GM21723 (cell line): ENCODE data around the gene ABCC1.
"Not testable (repeated sequence)": the region's sequence is repeated elsewhere in the genome, so short reads cannot be mapped to it uniquely, and the experiment has no call there.

Experiments
- ATAC-seq: cut with Tn5 transposase; IDR thresholded peaks from one replicate; pipeline ENCODE4 v1.9.1; 2021; ENCODE audit warnings: mild to moderate bottlenecking, moderate library complexity; ENCODE audit not compliant: unreplicated experiment

ABCC1 gene

DNA sequence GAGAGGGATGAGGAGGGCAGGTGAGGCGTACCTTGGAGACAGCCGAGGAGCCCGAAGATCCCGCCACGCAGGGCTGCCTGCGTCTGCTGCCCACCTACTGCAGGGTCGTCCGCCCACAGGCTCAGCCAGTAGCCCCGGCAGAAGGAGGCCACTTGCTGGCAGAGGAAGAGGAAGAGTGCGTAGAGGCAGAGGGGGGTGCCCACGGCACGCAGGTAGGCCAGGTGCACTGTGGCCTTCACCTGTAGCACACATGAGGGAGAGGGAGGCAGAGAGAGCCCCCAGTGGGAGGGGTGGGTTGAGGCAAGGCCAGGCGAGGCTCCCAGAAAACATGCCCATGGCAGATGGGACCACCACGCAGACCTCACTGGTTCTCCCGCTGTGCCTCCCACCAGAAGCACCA, 220.2 kb downstream of the ABCC1 start:
- ATAC-seq = no peak

DNA sequence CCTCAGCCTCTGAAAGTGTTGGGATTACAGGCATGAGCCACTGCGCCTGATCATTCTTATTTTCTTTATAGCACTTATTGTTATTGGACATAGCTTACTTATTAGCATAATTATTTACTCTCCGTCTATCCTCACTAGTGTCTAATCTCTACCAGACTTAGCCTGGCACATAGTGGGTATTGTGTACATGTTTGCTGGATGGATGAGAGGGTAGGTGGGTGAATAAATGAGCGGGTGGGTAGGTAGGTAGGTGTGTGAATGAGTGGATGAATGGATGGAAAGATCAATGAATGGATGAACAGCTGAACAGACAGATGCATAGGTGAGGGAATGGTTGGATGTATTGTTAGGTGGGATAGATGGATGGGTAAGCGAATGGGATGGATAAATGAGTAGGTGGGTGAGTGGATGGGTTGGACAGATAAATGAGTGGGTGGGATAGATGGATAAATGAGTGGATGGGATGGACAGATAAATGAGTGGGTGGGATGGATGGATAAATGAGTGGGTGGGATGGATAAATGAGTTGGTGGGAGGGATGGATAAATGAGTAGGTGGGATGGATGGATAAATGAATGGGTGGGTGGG, 222.0 kb downstream of the ABCC1 start:
- no peak for ATAC-seq

DNA sequence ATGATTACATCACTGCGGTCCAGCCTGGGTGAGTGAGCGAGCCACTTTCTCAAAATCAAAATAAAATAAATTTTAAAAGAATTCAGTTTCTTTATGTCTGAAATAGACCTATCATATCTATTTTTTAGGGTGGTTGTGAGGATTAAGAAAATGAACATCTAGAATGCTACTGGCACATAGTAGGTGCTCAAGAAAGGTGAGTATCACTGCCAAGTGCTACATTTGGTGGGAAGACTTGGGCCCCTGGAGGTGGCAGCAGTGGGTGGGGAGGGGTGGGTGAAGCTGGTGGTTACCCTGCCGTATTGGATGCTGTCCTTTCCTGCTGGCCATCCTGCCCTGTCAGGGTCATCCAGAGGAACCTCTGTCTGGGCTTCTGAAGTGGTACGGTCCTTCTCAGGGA, 223.6 kb downstream of the ABCC1 start:
- ATAC-seq = no peak

DNA sequence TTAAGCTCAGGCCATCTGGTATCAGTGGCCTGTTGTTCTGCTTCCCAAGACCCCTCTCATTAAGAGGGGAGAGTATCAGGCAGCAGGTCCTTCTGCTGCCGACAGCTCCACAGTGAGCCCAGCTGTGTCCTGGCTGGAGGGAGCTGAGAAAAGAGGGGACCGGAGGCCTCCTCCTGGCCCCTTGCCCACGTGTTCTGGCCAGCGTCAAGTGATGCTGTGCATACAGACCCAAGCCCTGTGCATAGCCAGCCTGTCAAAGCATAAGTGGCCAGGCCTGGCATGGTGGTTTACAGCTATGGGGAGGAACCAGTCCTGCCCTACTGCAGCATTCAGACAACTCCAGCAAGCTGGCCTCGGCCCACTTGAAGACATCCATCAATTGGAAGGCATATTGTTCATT, 225.9 kb downstream of the ABCC1 start:
- no peak for ATAC-seq

DNA sequence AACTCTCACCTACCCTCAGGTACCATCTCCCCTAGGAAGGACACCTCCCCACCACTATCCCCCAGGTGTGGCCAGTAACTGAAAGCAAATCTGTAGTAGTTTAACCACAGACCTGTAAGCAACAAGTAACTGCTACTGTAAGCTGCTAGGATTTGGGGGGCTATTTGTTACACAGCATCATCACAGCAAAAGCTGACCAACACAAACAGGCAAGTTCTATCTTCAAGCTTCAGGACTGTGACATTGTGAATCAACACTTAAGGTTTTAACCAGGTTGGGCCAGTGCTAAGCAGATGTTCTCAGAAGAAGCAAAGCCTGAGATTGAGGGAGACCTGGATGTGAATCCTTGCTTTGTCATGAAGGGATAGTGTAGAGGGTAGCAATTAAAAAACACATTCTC, 226.9 kb downstream of the ABCC1 start:
- ATAC-seq = no peak

DNA sequence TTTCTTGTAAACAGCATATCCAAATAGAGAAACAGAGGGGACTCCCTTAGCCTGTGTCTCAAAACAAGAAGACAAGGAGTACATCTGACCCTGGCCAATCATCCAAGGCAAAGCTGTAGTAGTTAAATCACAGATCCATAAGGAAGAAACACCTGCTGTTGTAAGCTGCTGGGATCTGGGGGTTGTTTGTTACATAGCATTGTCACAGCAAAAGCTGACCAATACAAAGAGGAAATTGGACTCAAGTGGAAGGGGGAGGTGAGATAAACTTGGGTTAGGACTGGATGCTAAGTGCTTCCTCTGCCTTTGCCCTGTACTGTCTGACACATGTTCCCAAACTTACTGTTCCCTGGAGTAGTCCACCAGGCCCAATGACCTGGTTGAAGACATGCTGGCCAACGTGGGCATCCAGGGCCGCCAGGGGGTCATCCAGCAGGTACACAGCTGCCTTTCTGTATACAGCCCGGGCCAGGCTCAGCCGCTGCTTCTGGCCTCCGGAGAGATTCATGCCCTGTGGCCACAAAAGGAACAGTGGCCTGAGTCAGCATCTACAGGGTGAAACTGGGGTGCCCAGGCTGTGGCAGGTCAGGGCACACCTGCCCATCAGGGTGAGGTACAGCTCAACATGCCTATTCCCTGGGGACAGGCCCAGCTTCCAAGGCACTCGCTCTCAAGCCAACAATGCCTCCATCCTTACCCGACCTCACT, 229.2 kb downstream of the ABCC1 start:
- no peak for ATAC-seq

DNA sequence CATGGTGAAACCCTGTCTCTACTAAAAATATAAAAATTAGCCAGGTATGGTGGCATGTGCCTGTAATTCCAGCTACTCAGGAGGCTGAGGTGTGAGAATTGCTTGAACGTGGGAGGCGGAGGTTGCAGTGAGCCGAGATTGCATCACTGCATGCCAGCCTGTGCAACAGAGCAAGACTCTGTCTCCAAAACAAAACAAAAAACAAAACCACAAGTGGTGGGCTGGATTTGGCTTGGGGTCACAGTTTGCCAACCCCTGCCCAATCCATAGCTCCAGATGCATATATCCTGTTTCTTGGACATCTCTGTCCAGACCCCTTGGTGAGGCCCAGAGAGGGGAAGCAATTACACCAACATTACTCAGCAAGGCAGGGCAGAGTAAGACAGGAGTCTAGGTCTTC, 232.3 kb downstream of the ABCC1 start:
- not testable (repeated sequence) for ATAC-seq

DNA sequence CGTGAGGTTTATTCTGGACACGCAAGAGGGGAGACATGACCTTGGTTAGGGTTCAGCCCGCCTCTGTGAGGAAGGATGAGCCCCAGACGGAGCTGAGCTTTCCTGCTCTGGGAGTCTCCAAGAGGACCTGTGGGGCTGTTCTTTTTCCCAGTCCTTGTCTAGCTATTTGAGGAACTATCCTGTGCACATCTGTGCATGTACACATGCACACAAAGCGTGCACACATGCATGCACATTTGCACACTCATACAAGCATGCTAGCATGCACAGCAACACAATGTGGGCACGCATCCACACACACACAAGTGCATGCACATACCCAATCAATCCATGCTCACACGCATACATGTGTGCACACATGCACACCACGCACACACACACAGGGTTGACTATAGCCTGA, 233.5 kb downstream of the ABCC1 start:
- no peak for ATAC-seq

DNA sequence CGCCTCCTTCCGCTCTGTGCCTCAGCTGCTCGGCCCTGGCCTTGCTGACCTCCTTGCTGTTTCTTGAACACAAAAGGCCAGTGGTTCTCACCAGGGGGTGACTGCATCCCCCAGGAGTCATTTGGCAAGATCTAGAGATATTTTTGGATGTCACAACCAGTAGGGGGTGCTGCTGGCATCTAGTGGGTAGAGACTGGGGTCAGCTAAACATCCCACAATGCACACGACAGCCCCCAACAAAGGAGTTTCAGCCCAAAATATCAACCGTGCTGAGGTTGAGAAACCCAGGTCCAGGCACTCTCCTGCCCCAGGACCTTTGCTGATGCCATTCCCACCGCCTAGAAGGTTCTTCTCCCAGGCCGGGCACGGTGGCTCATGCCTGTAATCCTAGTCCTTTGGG, 234.1 kb downstream of the ABCC1 start:
- ATAC-seq = no peak

DNA sequence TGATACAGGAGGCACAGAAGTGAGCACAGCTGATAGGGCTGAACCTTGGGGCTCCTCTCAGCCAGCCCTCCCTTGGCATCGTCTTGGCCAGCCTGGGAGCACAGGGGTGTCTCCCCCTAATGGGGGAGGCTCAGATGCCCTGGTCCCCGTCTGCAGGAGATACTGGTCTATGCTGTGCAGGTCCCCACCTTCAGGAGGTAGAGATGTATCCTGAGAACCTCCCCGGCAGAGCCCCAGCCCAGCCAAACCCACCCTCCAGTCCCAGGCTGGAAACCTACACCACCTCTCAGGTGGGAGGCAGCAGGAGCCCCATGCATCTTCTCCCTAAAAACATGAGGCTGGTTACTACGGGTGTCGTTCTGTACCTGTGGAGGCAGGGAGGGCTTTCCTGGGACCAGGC, 235.2 kb downstream of the ABCC1 start:
- no peak for ATAC-seq

DNA sequence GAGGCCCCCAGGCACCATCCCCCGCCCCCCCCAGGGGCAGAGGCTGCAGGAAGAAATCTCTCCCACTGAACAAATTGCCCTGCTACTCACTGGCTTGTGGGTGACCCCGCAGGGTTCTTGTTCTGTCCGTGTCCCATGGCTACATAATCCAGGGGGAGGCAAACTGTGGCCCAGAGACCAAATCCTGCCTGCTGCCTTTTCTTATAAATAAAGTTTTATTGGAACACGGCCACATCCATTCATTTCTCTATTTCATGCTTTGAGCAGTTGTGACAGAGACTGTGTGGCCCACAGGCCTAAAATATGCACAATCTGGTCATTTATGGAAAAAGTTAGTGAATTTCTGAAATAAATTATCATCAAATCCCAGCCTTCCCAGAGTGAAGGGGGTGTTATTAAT, 235.7 kb downstream of the ABCC1 start:
- ATAC-seq = no peak

DNA sequence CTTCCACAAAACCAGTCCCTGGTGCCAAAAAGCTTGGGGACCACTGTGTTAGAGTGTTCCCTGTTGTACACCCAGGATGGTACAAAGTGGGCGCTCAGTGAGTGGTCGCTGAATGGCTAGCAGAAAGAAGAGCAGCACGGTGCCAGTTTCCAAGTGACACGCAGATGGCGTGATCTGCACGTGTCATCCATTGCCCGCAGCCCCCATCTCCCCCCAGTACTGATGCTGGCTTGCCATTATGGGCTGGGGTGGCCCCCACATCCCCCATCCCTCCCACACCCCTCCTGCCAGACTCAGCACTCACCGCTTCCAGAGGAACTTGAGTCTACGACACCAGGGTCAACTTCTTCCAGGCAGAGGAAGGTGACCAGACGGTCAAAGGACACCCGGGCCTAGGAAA, 237.4 kb downstream of the ABCC1 start:
- no peak for ATAC-seq

DNA sequence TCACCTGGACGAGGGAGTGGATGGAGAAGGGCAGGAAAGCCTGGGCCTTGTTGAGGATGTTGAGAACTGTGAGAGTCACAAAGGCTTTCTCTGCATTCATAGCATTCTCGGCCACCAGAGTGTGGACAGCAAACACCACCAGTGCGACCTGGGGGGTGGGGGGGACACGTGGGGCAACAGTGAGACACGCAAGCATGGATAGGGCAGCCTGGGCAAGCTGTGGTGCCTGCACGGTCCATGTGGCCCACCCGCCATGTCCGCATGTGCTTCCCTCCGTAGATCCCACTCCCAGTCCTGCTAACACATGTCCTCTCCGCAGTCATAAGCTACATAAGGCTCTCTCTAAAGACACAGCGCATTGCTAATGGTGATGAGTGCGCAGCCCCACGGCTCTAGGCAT, 239.4 kb downstream of the ABCC1 start:
- no peak for ATAC-seq

DNA sequence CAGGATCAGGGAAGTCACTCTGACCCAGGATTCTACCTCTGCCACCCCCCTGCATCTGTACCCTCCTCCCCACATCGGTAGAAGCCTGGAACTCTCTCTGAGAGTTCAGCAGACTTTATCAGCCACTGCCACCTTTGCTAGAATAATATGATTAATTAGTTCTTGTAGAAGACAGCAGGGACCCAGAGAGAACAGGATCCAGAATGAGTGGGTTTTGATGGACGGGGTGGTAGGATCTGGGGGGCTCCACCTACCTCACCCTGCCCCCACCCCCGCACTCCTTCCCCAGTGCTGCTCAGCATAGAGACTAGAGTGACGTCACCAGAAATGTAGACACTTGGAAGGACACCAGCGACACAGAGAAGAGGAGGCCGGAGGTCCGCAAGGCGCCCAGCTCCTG, 240.4 kb downstream of the ABCC1 start:
- no peak for ATAC-seq

DNA sequence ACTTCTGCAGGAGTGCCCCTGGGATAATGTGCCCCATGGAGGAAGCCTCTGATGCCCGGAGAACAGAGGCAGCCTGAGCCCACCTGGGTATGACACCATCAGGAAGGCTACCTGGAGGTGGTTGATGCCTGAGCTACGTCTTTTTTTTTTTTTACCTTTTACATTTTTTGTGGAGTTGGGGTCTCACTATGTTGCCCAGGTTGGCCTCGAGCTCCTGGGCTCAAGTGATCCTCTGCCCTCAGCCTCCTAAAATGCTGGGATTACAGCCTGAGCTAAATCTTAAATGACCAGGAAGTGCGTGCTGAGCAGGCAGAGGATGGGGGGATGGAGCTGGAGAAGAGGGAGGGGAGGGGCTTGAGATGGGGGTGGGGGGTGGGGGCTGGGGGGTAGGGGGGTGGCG, 241.1 kb downstream of the ABCC1 start:
- ATAC-seq = no peak

DNA sequence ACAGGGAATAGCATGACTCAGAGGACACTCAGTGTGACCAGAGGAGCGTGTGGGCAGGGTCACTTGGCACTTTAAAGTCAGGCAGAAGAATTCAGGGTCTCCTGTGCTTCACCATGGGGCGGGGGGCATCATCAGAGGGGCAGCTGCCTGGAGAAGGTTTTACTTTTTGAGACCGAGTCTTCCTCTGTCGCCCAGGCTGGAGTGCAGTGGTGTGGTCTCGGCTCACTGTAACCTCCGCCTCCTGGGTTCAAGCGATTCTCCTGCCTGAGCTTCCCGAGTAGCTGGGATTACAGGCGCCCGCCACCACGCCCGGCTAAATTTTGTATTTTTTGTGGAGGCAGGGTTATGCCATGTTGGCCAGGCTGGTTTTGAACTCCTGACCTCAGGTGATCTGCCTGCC, 241.6 kb downstream of the ABCC1 start:
- ATAC-seq = not testable (repeated sequence)

DNA sequence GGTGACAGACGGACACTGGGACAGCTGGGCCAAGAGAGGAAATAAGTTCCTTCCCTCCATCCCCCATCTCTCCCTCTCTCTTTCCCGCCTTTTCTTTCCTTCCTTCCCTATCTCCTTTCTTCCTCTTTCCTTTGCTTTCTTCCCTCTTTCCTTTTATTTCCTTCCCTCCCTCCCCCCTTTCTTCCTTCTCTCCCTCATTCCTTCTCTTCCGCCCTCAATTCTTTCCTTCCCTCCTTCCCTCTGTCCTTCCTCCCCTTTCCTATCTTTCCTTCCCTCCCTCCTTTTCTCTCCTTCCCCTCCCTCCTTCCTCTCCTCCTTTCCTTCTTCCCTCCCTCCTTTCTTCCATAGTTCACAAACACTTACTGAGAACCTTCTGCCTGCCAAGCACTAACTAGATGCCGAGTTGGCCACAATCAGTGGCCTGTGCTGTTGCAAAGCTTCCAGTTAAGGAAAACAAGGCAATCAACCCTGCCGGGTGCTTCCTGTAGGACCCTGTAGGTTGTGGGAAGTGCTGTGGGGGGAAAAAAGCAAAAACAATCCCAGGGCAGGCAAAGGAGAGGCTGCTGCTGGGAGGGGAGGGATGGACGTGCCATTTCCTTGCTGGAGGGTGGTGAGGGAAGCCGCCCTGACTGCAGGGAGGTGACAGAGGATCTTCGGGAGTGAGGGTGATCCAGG, 242.2 kb downstream of the ABCC1 start:
- ATAC-seq = no peak
